Mesendoderm (in vitro differentiated cells): ENCODE measurements around the gene PSD2.

Experiments used
- DNase-seq: peaks from one replicate; pipeline ENCODE4 v3.0.0; 2013
- H2AK5ac ChIP-seq: 2 replicates; pipeline ENCODE4 v1.6.1; 2013; ENCODE audit warnings: low read length, inconsistent platforms
- H2BK120ac ChIP-seq: 2 replicates; pipeline ENCODE4 v1.6.1; 2013; ENCODE audit warnings: low read depth, mild to moderate bottlenecking, low read length, moderate library complexity, mixed read lengths
- H2BK15ac ChIP-seq: replicated peaks from 2 replicates; pipeline ENCODE4 v1.6.1; 2013; ENCODE audit warnings: low read depth, mild to moderate bottlenecking, moderate library complexity
- H2BK5ac ChIP-seq: 2 replicates; pipeline ENCODE4 v1.6.1; 2013; ENCODE audit warnings: low read length, inconsistent platforms
- H3K18ac ChIP-seq: 2 replicates; pipeline ENCODE4 v1.6.1; 2013; ENCODE audit warnings: mild to moderate bottlenecking, low read length, mixed read lengths
- H3K23ac ChIP-seq: one replicate; pipeline ENCODE4 v1.6.1; 2013; ENCODE audit warnings: low read length
- H3K27ac ChIP-seq: 2 replicates; pipeline ENCODE4 v1.5.1; 2013; ENCODE audit warnings: low read depth, mild to moderate bottlenecking, inconsistent platforms, low read length, moderate library complexity
- H3K27me3 ChIP-seq: 2 replicates; pipeline ENCODE4 v1.6.1; 2013; ENCODE audit warnings: low read length, control low read depth, mild to moderate bottlenecking, inconsistent platforms; ENCODE audit not compliant: insufficient read depth, poor library complexity
- H3K36me3 ChIP-seq: 2 replicates; pipeline ENCODE4 v1.6.1; 2013; ENCODE audit warnings: low read length, inconsistent platforms; ENCODE audit not compliant: control insufficient read depth, insufficient read depth
- H3K4ac ChIP-seq: one replicate; pipeline ENCODE4 v1.6.1; 2013; ENCODE audit warnings: low read depth, mild to moderate bottlenecking, low read length, moderate library complexity
- H3K4me1 ChIP-seq: 2 replicates; pipeline ENCODE4 v1.6.1; 2013; ENCODE audit warnings: low read depth, low read length, inconsistent platforms; ENCODE audit not compliant: control insufficient read depth
- H3K4me2 ChIP-seq: 2 replicates; pipeline ENCODE4 v1.6.1; 2013; ENCODE audit warnings: low read length
- H3K4me3 ChIP-seq: 2 replicates; pipeline ENCODE4 v1.5.1; 2013; ENCODE audit warnings: mild to moderate bottlenecking, low read length
- H3K56ac ChIP-seq: one replicate; pipeline ENCODE4 v1.6.1; 2013; ENCODE audit warnings: low read length
- H3K79me1 ChIP-seq: 2 replicates; pipeline ENCODE4 v1.6.1; 2013; ENCODE audit warnings: low read length, inconsistent platforms
- H3K79me2 ChIP-seq: 2 replicates; pipeline ENCODE4 v1.6.1; 2013; ENCODE audit warnings: mild to moderate bottlenecking, low read length; ENCODE audit not compliant: control insufficient read depth, insufficient read depth
- H3K9ac ChIP-seq: 2 replicates; pipeline ENCODE4 v1.6.1; 2013; ENCODE audit warnings: low read length, inconsistent platforms
- H4K5ac ChIP-seq: one replicate; pipeline ENCODE4 v1.6.1; 2013; ENCODE audit warnings: low read length
- H4K8ac ChIP-seq: one replicate; pipeline ENCODE4 v1.6.1; 2013; ENCODE audit warnings: low read depth, mild to moderate bottlenecking, control low read depth, low read length, moderate library complexity
- WGBS: extraction: QIAGEN DNeasy Blood & Tissue Kit; methylation state at CpG from one replicate; pipeline ENCODE4 v1.1.7; 2013; ENCODE audit warnings: low lambda C conversion rate, missing lambda C conversion rate; ENCODE audit not compliant: insufficient coverage; ENCODE audit errors: extremely low coverage; 5-methylcytosine and 5-hydroxymethylcytosine counted together

PSD2 gene

DNA sequence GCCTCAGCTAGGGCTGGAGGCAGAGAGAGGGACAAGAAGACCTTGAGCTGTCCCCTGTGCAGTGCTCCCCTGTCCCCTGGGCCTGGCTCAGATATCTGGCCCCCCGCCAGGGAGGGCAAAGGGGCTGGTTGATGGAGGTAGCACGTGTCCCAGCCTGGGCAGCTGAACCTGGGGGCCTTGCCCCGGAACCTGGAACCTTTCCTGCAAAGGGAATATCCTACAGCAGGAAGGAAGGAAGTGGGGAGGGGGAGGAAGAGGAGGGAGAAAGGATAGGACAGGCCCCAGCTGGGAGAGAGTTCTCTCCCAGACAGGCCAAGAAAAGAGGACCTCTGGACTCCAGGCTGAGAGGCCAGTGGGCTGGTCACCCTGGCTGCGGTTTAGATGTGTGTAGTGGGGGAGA is 27.6 kb upstream of the PSD2 start:
- H3K56ac ChIP-seq, result peak overlapping the region; percentile 53
- no CpG with 5 or more reads among the region's 4 CpGs for WGBS
- no peak overlapping the region for H3K23ac ChIP-seq
- DNase-seq, result no peak
- no peak overlapping the region for H3K9ac ChIP-seq
- H3K36me3 ChIP-seq, result no peaks in the 10 kb centered on the region
- no peak overlapping the region for H3K18ac ChIP-seq
- H3K4me3 ChIP-seq, result no peak overlapping the region
- no peak overlapping the region for H2BK15ac ChIP-seq
- H2BK120ac ChIP-seq, result no peak overlapping the region
- H4K5ac ChIP-seq, result no peak overlapping the region
- no peak overlapping the region for H2AK5ac ChIP-seq
- no peaks in the 10 kb centered on the region for H3K79me2 ChIP-seq
- no peak overlapping the region for H2BK5ac ChIP-seq
- H3K27ac ChIP-seq, result no peak overlapping the region
- H4K8ac ChIP-seq, result no peak overlapping the region
- H3K79me1 ChIP-seq, result no peaks in the 10 kb centered on the region
- no peak overlapping the region for H3K4ac ChIP-seq
- no peaks in the 10 kb centered on the region for H3K27me3 ChIP-seq
- H3K4me2 ChIP-seq, result no peak overlapping the region
- H3K4me1 ChIP-seq, result peaks cover 7% of the 10 kb centered on the region

DNA sequence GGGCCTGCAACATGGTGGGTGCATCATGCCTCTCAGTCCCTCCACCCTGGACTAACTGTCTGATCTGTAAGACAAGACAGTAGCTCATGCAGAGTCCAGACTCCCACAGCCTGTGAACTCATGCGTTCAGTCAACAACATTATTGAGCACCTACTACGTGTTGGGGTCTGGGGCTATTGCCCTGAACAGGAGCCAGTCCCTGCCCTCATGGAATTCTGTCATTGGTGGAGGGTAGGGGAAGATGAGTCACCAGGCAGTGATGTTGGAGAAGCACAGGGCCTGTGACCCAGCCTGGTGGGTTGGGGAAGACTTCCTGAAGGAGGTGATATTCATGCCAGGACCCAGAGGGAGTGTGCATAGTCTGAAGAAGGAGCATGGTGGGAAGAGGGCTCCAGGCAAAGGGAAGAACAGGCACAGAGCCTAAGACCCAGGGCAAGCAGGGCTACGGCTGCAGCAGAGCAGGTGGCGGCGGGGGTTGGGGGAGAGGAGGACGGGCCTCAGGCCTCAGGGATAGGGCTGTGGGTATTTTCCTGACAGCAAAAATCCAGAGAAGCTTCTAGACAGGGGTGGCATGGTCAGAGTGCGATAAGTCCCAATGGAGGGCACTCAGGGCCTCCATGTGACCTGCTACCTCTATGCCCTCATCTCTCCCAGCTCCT is 26.7 kb upstream of the PSD2 start:
- no peaks in the 10 kb centered on the region for H3K27me3 ChIP-seq
- no peak overlapping the region for H2BK5ac ChIP-seq
- H3K79me1 ChIP-seq, result no peaks in the 10 kb centered on the region
- no peaks in the 10 kb centered on the region for H3K36me3 ChIP-seq
- no peak overlapping the region for H2AK5ac ChIP-seq
- no peak for DNase-seq
- no peak overlapping the region for H3K4me3 ChIP-seq
- no peak overlapping the region for H3K23ac ChIP-seq
- H3K4ac ChIP-seq, result no peak overlapping the region
- no peak overlapping the region for H3K56ac ChIP-seq
- H4K5ac ChIP-seq, result no peak overlapping the region
- WGBS, result no CpG with 5 or more reads among the region's 7 CpGs
- no peaks in the 10 kb centered on the region for H3K79me2 ChIP-seq
- H3K9ac ChIP-seq, result no peak overlapping the region
- H3K4me2 ChIP-seq, result no peak overlapping the region
- no peak overlapping the region for H3K18ac ChIP-seq
- H3K4me1 ChIP-seq, result peaks cover 7% of the 10 kb centered on the region
- H3K27ac ChIP-seq, result no peak overlapping the region
- H2BK15ac ChIP-seq, result no peak overlapping the region
- no peak overlapping the region for H4K8ac ChIP-seq
- H2BK120ac ChIP-seq, result no peak overlapping the region

DNA sequence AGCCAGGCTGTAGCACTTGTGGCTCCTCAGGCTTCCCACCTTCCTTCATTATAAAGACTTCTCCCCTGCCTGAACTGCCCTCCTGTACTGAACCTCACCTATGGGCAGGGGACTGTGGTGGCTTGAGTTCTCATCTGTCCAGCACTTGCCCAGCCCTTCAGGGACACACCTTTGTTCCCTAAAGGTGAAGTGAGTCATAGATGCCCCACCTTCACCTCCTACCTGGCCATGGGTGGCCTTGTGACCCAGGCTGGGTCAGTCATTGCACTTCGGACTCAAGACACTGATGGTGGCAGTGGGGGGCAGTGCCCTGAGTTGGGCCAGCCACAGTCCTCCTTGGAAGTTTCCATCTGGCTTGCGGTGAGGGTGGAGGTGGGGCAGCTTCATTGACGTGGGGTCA is 26.1 kb upstream of the PSD2 start:
- Histone ChIP-seq H3K4me2 (no peak overlapping the region), H3K56ac (no peak overlapping the region), H2AK5ac (no peak overlapping the region), H3K36me3 (no peaks in the 10 kb centered on the region), H3K79me1 (no peaks in the 10 kb centered on the region), H3K4me1 (peaks cover 7% of the 10 kb centered on the region), H2BK5ac (no peak overlapping the region), H3K4me3 (no peak overlapping the region), H4K8ac (no peak overlapping the region), H4K5ac (no peak overlapping the region), H3K79me2 (no peaks in the 10 kb centered on the region), H3K18ac (no peak overlapping the region), H3K23ac (no peak overlapping the region), H3K9ac (no peak overlapping the region), H2BK15ac (no peak overlapping the region), H2BK120ac (no peak overlapping the region), H3K27me3 (no peaks in the 10 kb centered on the region), H3K27ac (no peak overlapping the region), H3K4ac (no peak overlapping the region)
- no CpG with 5 or more reads among the region's 3 CpGs for WGBS
- no peak for DNase-seq

DNA sequence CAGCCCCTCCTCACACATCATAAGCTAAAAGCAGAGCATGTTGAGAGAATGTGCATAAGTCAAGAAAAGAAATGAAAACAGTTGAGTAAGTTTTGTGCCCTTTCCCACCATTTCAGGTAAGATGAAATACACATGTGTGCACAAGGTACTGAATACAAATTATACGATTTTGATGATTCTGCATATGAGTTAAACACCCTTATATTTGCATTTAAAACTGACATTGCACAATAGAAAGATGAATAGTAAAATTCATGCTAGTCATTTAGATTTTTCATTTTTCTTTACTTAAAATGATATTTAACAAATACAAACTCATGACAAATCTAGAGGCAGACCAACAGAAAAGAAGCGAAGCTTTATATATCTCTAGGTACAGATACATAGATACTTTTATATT is 24.9 kb upstream of the PSD2 start:
- no peak overlapping the region for H4K5ac ChIP-seq
- no peaks in the 10 kb centered on the region for H3K79me1 ChIP-seq
- no peak for DNase-seq
- no peak overlapping the region for H3K23ac ChIP-seq
- no CpG with 5 or more reads among the region's 2 CpGs for WGBS
- no peak overlapping the region for H2BK120ac ChIP-seq
- no peak overlapping the region for H3K4me3 ChIP-seq
- no peaks in the 10 kb centered on the region for H3K27me3 ChIP-seq
- no peak overlapping the region for H3K9ac ChIP-seq
- H2BK5ac ChIP-seq, result no peak overlapping the region
- H2AK5ac ChIP-seq, result no peak overlapping the region
- H2BK15ac ChIP-seq, result no peak overlapping the region
- H3K36me3 ChIP-seq, result no peaks in the 10 kb centered on the region
- H3K4ac ChIP-seq, result no peak overlapping the region
- no peaks in the 10 kb centered on the region for H3K79me2 ChIP-seq
- no peaks in the 10 kb centered on the region for H3K4me1 ChIP-seq
- H3K4me2 ChIP-seq, result no peak overlapping the region
- H3K27ac ChIP-seq, result no peak overlapping the region
- H4K8ac ChIP-seq, result no peak overlapping the region
- no peak overlapping the region for H3K18ac ChIP-seq
- H3K56ac ChIP-seq, result no peak overlapping the region

DNA sequence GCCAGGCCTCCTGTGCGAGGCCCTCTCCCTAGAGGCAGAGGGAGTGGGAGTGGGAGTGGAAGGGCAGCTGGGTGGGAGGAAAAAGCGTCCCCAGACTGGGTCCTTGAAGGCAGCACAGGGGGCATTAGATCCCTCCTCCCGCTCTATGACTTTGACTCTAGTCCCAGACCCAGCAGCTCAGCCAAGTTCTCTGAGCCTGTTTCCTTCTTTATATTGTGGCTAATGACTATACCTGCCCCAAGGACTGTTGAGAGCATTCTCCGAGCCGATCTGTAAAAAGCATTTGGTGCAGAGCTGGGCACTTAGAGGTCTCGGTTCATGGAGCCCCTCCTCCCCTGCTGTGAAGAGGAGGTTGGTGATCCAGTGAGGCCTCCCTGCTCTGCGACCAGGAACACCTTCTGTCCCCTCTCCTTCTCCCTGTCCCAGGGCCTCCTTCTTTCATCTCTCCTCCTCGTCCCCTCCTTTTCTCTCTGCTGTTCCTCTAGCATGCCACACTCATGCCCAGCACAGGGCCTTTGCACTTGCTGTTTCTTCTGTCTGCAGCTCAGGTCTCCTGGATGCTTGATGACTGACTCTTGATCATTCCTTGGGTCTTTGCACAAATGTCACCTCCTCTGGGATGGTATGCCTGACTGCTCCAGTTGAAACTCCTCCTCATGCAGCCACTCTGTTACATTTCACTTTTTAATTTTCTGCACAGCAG is 23.4 kb upstream of the PSD2 start:
- no peak overlapping the region for H3K23ac ChIP-seq
- no peak overlapping the region for H2BK15ac ChIP-seq
- H3K4me1 ChIP-seq, result no peaks in the 10 kb centered on the region
- no peaks in the 10 kb centered on the region for H3K36me3 ChIP-seq
- H3K27ac ChIP-seq, result no peak overlapping the region
- no peak overlapping the region for H2BK5ac ChIP-seq
- no peak overlapping the region for H3K56ac ChIP-seq
- WGBS, result no CpG with 5 or more reads among the region's 8 CpGs
- DNase-seq, result no peak
- H2AK5ac ChIP-seq, result no peak overlapping the region
- H2BK120ac ChIP-seq, result no peak overlapping the region
- no peak overlapping the region for H3K4ac ChIP-seq
- no peaks in the 10 kb centered on the region for H3K79me2 ChIP-seq
- H3K4me3 ChIP-seq, result no peak overlapping the region
- H3K79me1 ChIP-seq, result no peaks in the 10 kb centered on the region
- no peaks in the 10 kb centered on the region for H3K27me3 ChIP-seq
- no peak overlapping the region for H4K8ac ChIP-seq
- H3K18ac ChIP-seq, result no peak overlapping the region
- no peak overlapping the region for H3K9ac ChIP-seq
- no peak overlapping the region for H4K5ac ChIP-seq
- H3K4me2 ChIP-seq, result no peak overlapping the region
